ENCODE results near the gene CAPN11.

Gene CAPN11

GRCh38 chr6:44126320-44127149 lies 32.1 kb upstream of the CAPN11 start:
- peak overlapping the region; percentile 96 for H3K27ac Mint-ChIP-seq
- H3K9me3 Mint-ChIP-seq: no peaks in the 10 kb centered on the region
- DNase-seq (ENCODE audit: low spot score in 2 of 2): peak; percentile 61 to 89
- peaks cover 60% of the 10 kb centered on the region for H3K4me1 Mint-ChIP-seq
- ATAC-seq: peak; percentile 90
- peaks cover 25% of the 10 kb centered on the region for H3K36me3 Mint-ChIP-seq
- H3K4me3 Mint-ChIP-seq: peak overlapping the region; percentile 83

DNA sequence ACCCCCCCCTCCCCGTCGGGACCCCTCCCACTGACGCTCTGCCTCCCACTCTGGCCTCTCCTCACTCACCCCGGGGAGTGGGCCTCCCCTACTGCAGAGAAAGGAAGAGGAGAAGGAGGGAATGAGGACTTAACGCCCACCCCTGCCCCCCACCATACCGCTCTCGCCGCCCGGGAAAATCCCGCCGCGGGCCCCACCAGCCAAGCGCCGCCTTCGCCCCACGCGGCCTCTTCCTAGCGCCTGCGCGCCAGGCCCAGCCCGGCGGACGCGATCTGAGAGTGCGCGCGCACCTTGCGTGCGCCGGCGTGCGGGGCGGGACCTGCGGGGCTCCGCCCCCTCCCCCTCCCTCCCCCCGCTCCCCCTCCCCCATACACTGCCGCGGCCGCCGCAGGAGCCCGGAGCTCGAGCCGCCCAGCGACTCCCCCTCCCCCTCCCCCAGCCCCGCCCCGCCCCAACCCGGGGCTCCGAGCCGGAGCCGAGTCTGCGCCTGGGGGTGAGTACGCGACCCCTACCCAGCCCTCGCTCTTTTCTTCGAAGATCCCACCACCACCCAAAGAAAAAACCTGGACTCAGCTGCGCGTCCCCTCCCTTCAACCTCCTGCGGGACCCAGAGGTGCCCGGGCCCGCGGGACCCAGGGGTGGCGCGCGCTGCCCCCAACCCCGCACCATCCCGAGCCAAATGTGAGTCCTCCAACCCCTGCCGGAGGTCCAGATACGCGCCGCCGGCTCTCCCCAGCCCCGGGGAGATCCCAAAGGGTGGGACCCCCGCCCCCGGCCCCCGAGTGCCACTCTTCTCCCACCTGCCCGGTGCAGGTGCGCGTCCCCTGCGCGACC lies 31.2 kb upstream of the CAPN11 start, which contains the start of the genes MRPL14 and TMEM63B:
Gene MRPL14, minus strand, starts transcription at position 267 of the 834 bp plus-strand sequence. CDS start 10,841 bp downstream, outside the sequence.
Gene TMEM63B, plus strand, starts transcription at position 369 of the 834 bp plus-strand sequence. CDS start 7,031 bp downstream, outside the sequence.
- H3K4me1 Mint-ChIP-seq: peaks cover 62% of the 10 kb centered on the region
- H3K9me3 Mint-ChIP-seq: no peaks in the 10 kb centered on the region
- peak within 1 kb of the TSS; percentile 83 for H3K4me3 Mint-ChIP-seq
- H3K36me3 Mint-ChIP-seq: peaks cover 25% of the 10 kb centered on the region
- H3K27ac Mint-ChIP-seq: peak within 1 kb of the TSS; percentile 96
- ATAC-seq (peak; percentile 85), DNase-seq (ENCODE audit: low spot score in 2 of 2) (peak; percentile 93 to 95)

GRCh38 chr6:44128020-44128917 lies 30.4 kb upstream of the CAPN11 start:
- Mint-ChIP-seq H3K27ac (peak overlapping the region; percentile 96), H3K36me3 (peaks cover 25% of the 10 kb centered on the region), H3K4me1 (peaks cover 56% of the 10 kb centered on the region), H3K9me3 (no peaks in the 10 kb centered on the region), H3K4me3 (peak overlapping the region; percentile 83)
- ATAC-seq (no peak), DNase-seq (ENCODE audit: low spot score in 2 of 2) (peak; percentile 18 to 60)

GRCh38 chr6:44129841-44130322 lies 28.7 kb upstream of the CAPN11 start:
- Mint-ChIP-seq H3K27ac (no peak overlapping the region), H3K9me3 (no peaks in the 10 kb centered on the region), H3K4me1 (peaks cover 54% of the 10 kb centered on the region), H3K4me3 (peak overlapping the region; percentile 83), H3K36me3 (peaks cover 25% of the 10 kb centered on the region)
- no peak for ATAC-seq
- no peak for DNase-seq (ENCODE audit: low spot score in 2 of 2)

GRCh38 chr6:44131892-44132291 lies 26.7 kb upstream of the CAPN11 start:
- DNase-seq (ENCODE audit: low spot score in 2 of 2) (no peak), ATAC-seq (no peak)
- Mint-ChIP-seq H3K4me3 (no peak overlapping the region), H3K9me3 (no peaks in the 10 kb centered on the region), H3K27ac (no peak overlapping the region), H3K4me1 (peaks cover 52% of the 10 kb centered on the region), H3K36me3 (peaks cover 23% of the 10 kb centered on the region)

GRCh38 chr6:44132476-44132875 lies 26.1 kb upstream of the CAPN11 start:
- Mint-ChIP-seq H3K4me3 (no peak overlapping the region), H3K36me3 (peaks cover 20% of the 10 kb centered on the region), H3K9me3 (no peaks in the 10 kb centered on the region), H3K4me1 (peaks cover 52% of the 10 kb centered on the region), H3K27ac (no peak overlapping the region)
- no peak for DNase-seq (ENCODE audit: low spot score in 2 of 2)
- no peak for ATAC-seq

DNA sequence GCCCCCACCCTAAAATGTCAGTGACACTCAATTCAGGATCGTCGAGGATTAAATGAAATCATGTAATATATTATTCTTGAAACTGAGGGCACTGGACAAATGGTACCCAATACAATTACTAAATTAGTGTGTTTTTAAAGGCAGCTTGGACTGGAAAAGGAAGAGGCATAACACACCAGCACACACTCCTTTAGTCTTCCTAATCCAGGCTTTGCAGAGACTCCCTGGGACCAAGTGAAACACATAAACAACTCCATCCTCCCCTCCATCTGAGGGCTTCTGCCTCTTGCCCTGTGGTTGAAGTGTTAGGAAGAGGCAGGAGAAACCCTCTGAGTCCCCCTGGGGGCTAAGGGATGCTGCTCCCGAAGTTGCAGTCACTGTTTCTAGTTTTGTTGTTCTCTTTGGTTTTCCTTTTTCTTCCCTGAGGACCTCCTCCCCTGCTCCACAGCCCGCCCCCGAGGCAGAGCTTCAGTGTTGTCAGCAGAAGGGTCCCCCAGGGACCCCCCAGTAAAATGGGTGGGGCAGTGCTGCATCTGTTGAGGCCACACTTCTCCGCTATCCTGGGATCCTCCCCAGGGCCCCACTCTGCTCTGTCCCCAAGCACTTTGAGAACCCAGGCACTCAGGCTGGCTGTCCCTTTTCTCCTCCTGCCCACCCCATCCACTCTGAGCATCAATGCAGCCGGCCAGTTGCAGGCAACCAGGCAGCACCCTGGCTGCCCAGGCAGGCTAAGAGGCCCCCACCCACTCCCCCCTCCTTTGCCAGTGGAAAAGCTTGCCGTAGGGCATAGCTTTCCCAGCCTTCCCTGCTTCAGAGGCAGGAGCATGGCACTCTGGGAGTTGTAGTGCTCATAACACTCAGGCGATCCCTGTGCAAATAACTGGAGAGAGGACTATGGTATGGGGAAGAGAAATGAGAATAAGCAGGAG lies 25.4 kb upstream of the CAPN11 start:
- Mint-ChIP-seq H3K27ac (peak overlapping the region; percentile 73), H3K4me3 (no peak overlapping the region), H3K9me3 (no peaks in the 10 kb centered on the region), H3K36me3 (peaks cover 13% of the 10 kb centered on the region), H3K4me1 (peaks cover 49% of the 10 kb centered on the region)
- DNase-seq (ENCODE audit: low spot score in 2 of 2) (no peak), ATAC-seq (no peak)

DNA sequence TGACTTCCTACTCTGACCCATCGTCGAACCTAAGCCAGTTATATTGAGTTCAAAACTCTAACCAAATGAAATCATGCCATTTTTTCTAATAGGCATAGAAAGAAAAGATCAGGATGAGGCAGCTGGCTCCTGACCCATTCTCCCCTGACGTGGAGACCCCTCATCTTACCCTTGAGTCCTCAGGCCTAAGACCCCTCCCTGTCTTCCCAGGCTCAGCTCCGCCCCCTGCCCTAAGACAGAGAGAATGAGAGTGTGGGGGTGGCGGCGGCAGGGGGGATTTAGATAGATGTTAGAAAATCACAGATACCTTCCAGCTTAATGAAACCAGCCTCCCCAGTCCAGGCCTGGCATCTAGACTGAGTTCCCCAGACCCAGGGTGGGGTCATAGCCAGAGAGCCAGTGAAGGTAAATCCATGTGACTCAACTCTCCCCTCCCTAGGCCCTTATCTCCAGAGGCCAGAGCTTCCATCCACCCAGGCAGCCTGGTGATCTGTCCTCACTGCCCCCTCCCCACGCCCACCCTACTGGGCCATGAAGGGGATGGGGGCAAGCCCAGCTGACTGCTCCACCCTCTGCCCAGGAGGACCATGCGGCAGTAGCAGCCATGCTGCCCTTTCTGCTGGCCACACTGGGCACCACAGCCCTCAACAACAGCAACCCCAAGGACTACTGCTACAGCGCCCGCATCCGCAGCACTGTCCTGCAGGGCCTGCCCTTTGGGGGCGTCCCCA lies 24.5 kb upstream of the CAPN11 start:
- H3K36me3 Mint-ChIP-seq: peaks cover 18% of the 10 kb centered on the region
- H3K4me3 Mint-ChIP-seq: no peak overlapping the region
- H3K27ac Mint-ChIP-seq: peak overlapping the region; percentile 80
- ATAC-seq (peak; percentile 8), DNase-seq (ENCODE audit: low spot score in 2 of 2) (no peak)
- peaks cover 45% of the 10 kb centered on the region for H3K4me1 Mint-ChIP-seq
- no peaks in the 10 kb centered on the region for H3K9me3 Mint-ChIP-seq

- ATAC-seq (no peak), DNase-seq (ENCODE audit: low spot score in 2 of 2) (no peak)
- peak overlapping the region; percentile 80 for H3K27ac Mint-ChIP-seq
- H3K4me1 Mint-ChIP-seq: peaks cover 39% of the 10 kb centered on the region
- H3K36me3 Mint-ChIP-seq: peaks cover 24% of the 10 kb centered on the region
- H3K4me3 Mint-ChIP-seq: no peak overlapping the region
- no peaks in the 10 kb centered on the region for H3K9me3 Mint-ChIP-seq
Observed at GRCh38 chr6:44135173-44135758, 23.4 kb upstream of the CAPN11 start.

DNA sequence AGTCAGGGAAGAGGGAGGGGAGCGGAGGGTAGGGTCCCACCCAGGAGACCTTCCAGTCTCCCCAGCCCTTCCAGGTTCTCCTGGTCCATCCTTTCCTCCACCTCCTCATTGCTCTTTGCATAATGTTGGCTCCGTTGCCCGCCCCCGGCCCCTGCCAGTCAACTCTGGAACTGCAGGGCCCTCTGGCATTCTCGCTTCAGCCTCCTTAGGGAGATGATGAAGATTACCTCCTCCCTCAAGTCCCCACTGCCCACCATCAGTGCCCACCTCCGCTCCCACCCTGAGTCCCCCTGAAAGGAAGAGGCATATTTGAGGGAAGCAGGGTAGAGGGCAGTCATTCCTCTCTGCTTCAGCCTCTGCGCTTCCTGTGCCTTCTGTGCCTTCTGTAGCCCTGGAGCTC lies 22.7 kb upstream of the CAPN11 start:
- Mint-ChIP-seq H3K4me1 (peaks cover 45% of the 10 kb centered on the region), H3K4me3 (no peak overlapping the region), H3K36me3 (peaks cover 24% of the 10 kb centered on the region), H3K27ac (peak overlapping the region; percentile 68), H3K9me3 (no peaks in the 10 kb centered on the region)
- ATAC-seq: no peak
- DNase-seq (ENCODE audit: low spot score in 2 of 2): no peak

DNA sequence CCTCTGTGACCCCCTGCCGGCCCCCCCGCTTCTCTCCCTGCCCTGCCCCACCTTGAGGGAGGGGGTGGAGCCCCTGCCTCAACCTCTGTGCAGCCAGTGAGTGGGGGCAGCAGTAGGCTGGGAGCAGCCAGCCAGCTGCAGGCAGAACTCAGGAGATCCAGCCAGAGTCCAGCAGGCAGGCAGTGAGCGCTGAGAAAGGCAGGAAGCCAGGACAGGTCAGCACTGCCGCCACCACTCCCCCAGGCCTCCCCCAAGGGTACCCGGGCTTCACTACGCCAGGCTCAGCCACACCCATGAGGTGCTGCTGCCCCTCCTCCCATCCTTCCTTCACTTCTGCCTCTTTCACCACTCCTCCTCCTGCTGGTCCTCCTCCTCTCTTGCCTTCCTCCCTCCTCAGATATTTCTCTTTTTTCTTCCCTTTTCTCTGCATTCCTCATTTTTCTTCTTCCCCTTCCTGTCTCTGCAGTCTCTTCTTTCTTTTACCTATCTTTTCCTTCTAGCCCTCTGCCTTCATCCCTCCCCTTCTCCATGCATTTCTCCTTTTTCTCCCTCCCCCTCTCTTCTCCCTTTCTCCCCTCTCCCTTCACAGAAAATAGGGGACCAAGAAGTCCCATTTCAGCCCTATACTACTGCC lies 19.8 kb upstream of the CAPN11 start:
- ATAC-seq: no peak
- Mint-ChIP-seq H3K36me3 (peaks cover 24% of the 10 kb centered on the region), H3K4me1 (peaks cover 31% of the 10 kb centered on the region), H3K27ac (no peak overlapping the region), H3K4me3 (no peak overlapping the region), H3K9me3 (no peaks in the 10 kb centered on the region)
- DNase-seq (ENCODE audit: low spot score in 2 of 2): no peak

GRCh38 chr6:44139351-44139743 lies 19.3 kb upstream of the CAPN11 start:
- DNase-seq (ENCODE audit: low spot score in 2 of 2) (no peak), ATAC-seq (no peak)
- Mint-ChIP-seq H3K27ac (no peak overlapping the region), H3K9me3 (no peaks in the 10 kb centered on the region), H3K36me3 (peaks cover 28% of the 10 kb centered on the region), H3K4me3 (no peak overlapping the region), H3K4me1 (peaks cover 28% of the 10 kb centered on the region)

- Mint-ChIP-seq H3K4me1 (peaks cover 9% of the 10 kb centered on the region), H3K4me3 (no peak overlapping the region), H3K36me3 (peaks cover 35% of the 10 kb centered on the region), H3K9me3 (no peaks in the 10 kb centered on the region), H3K27ac (peak overlapping the region; percentile 72)
- DNase-seq (ENCODE audit: low spot score in 2 of 2): no peak
- no peak for ATAC-seq
Observed at GRCh38 chr6:44142835-44143234, 15.8 kb upstream of the CAPN11 start.
